Lower leg skin (tissue), 3 donors: Measurements from ENCODE around the gene NUP107.

ENCODE experiments used
- CTCF ChIP-seq, 3 donors: fragments of 450-650 bp; IDR thresholded peaks; one replicate each; pipeline ENCODE4 v1.5.1; 2016; ENCODE audit warnings: antibody characterized with exemption in 3 of 3, mild to moderate bottlenecking in 3 of 3, moderate library complexity in 2 of 3
- POLR2A ChIP-seq, 2 donors: fragments of 450-650 bp; IDR thresholded peaks; one replicate each; pipeline ENCODE4 v1.6.1; 2016 to 2017; ENCODE audit warnings: antibody characterized with exemption in 2 of 2, mild to moderate bottlenecking in 1 of 2, moderate library complexity in 1 of 2

- no peak for TF ChIP-seq CTCF (IDR thresholded peaks at IDR 0.05)
- TF ChIP-seq POLR2A (IDR thresholded peaks at IDR 0.05) = no peak
Measured at GRCh38 chr12:68739891-68740290, 53.1 kb downstream of the NUP107 start.
